NCI-H1436 (cell line): Measurements from ENCODE around the gene CFAP58.

ENCODE experiments used
- DNase-seq: peaks from one replicate; lab custom pipeline; 2025; lab: John Stamatoyannopoulos, UW

The CFAP58 gene

GRCh38 chr10:104334561-104334960, 19.1 kb upstream of the CFAP58 start:
- no peak for DNase-seq

- DNase-seq = peak; percentile 84
These were observed 18.5 kb upstream of the CFAP58 start for GRCh38 chr10:104334965-104335650.

GRCh38 chr10:104336821-104337467, 16.7 kb upstream of the CFAP58 start:
- DNase-seq = no peak

GRCh38 chr10:104337521-104337984, 16.1 kb upstream of the CFAP58 start:
- no peak for DNase-seq

GRCh38 chr10:104337985-104338735, 15.5 kb upstream of the CFAP58 start, which contains the start of gene ITPRIP:
Gene ITPRIP, minus strand, starts transcription at chr10:104338465. Its CDS starts 22,414 bp downstream, at chr10:104316051.
- peak; percentile 41 for DNase-seq

- no peak for DNase-seq
These were observed 14.0 kb upstream of the CFAP58 start for GRCh38 chr10:104339469-104340110.

GRCh38 chr10:104340111-104340526, 13.5 kb upstream of the CFAP58 start:
- no peak for DNase-seq

GRCh38 chr10:104340641-104341040, 13.0 kb upstream of the CFAP58 start:
- no peak for DNase-seq

GRCh38 chr10:104342941-104343411, 10.7 kb upstream of the CFAP58 start:
- no peak for DNase-seq

- DNase-seq = no peak
These were observed 9.4 kb upstream of the CFAP58 start for GRCh38 chr10:104344219-104344618.

GRCh38 chr10:104345515-104345914, 8.1 kb upstream of the CFAP58 start:
- DNase-seq = no peak

- no peak for DNase-seq
These were observed 7.7 kb upstream of the CFAP58 start for GRCh38 chr10:104345941-104346340.

GRCh38 chr10:104347295-104348045, 6.2 kb upstream of the CFAP58 start:
- no peak for DNase-seq

- no peak for DNase-seq
These were observed 5.0 kb upstream of the CFAP58 start for GRCh38 chr10:104348601-104349000.

GRCh38 chr10:104349623-104350126, 4.0 kb upstream of the CFAP58 start:
- no peak for DNase-seq

GRCh38 chr10:104350127-104350635, 3.5 kb upstream of the CFAP58 start:
- peak; percentile 74 for DNase-seq

GRCh38 chr10:104351061-104351702, 2.5 kb upstream of the CFAP58 start:
- DNase-seq = no peak

- DNase-seq = no peak
These were observed 1.7 kb upstream of the CFAP58 start for GRCh38 chr10:104351919-104352318.

GRCh38 chr10:104359811-104360210, 6.2 kb downstream of the CFAP58 start:
- DNase-seq = no peak

- no peak for DNase-seq
These were observed 14.3 kb downstream of the CFAP58 start for GRCh38 chr10:104367904-104368303.
